Small intestine (tissue), 7 donors: ENCODE results near the gene DTNBP1. TPM values are rescaled to one million over a fixed set of nuclear protein-coding genes. Genes with fewer than 3 reads are reported as not detected.

Source experiments
- DNase-seq, 2 donors: peaks; one replicate each; pipeline versions ENCODE4 v3.0.0 to v3.0.0-alpha.2; 2013
- FAIRE-seq: peaks from 2 replicates; lab custom pipeline; 2012; peaks lifted over from hg19 to GRCh38; lab: Jason Lieb, UNC
- H3K27ac ChIP-seq, 3 donors: one replicate each; pipeline ENCODE4 v1.5.1; 2013; ENCODE audit warnings: low read length in 2 of 3, mild to moderate bottlenecking in 2 of 3, control low read depth in 1 of 3, inconsistent platforms in 1 of 3, low read depth in 1 of 3, moderate library complexity in 1 of 3
- H3K27me3 ChIP-seq, 3 donors: one replicate each; pipeline ENCODE4 v1.6.1; 2013; ENCODE audit warnings: low read length in 3 of 3, inconsistent platforms in 1 of 3; ENCODE audit not compliant: control insufficient read depth in 3 of 3, insufficient read depth in 3 of 3
- H3K36me3 ChIP-seq, 3 donors: one replicate each; pipeline ENCODE4 v1.6.1; 2013; ENCODE audit warnings: low read length in 3 of 3, inconsistent platforms in 1 of 3, low read depth in 1 of 3, mild to moderate bottlenecking in 1 of 3, moderate library complexity in 1 of 3; ENCODE audit not compliant: control insufficient read depth in 3 of 3, insufficient read depth in 2 of 3
- H3K4me1 ChIP-seq, 3 donors: one replicate each; pipeline ENCODE4 v1.6.1; 2013; ENCODE audit warnings: low read length in 2 of 3, inconsistent platforms in 1 of 3, low read depth in 1 of 3, mild to moderate bottlenecking in 1 of 3, moderate library complexity in 1 of 3; ENCODE audit not compliant: control insufficient read depth in 3 of 3, insufficient read depth in 2 of 3
- H3K4me3 ChIP-seq, 3 donors: one replicate each; pipeline ENCODE4 v1.5.1; 2013; ENCODE audit warnings: low read length in 3 of 3, control low read depth in 1 of 3, inconsistent platforms in 1 of 3, low read depth in 1 of 3, mild to moderate bottlenecking in 1 of 3, moderate library complexity in 1 of 3
- H3K9me3 ChIP-seq, 2 donors: one replicate each; pipeline ENCODE4 v1.6.1; 2013; ENCODE audit warnings: low read depth in 1 of 2, low read length in 1 of 2; ENCODE audit not compliant: control insufficient read depth in 2 of 2, insufficient read depth in 1 of 2
- WGBS, 3 donors: extraction: QIAGEN DNeasy Blood & Tissue Kit; methylation state at CpG; one replicate each; pipeline ENCODE4 v1.1.7; 2013; 5-methylcytosine and 5-hydroxymethylcytosine counted together
- polyA plus RNA-seq, 4 donors: library from polyadenylated mRNA; stranded (reverse) in 3 of 4; unstranded in 1 of 4; fragments of 200-250 nt in 3 of 4; fragments of 120-200 nt in 1 of 4; gene quantifications; one replicate each; pipeline versions ENCODE4 v1.2.1 to v1.2.3, GENCODE V29; 2013
- donor health status: healthy with polysubstance abuse.
- donor health status: control.
- donor health status: control.
- donor health status: Bipolar disorder and iron deficiency.
- donor health status: healthy.

Gene DTNBP1
- polyA plus RNA-seq, 4 donors, result 12.7 to 22.0 (median 18.7) TPM

GRCh38 chr6:15518057-15518456 lies 144.8 kb downstream of the DTNBP1 start:
- FAIRE-seq (no peak), DNase-seq (no peak)
- peaks cover 17 to 83% (median 22%) of the 10 kb centered on the region in 3 donors for H3K36me3 ChIP-seq
- 98% methylated on average over 9 of the region's 9 CpGs for WGBS, 3 donors
- no peaks in the 10 kb centered on the region for H3K27me3 ChIP-seq
- no peaks in the 10 kb centered on the region for H3K9me3 ChIP-seq
- no peaks in the 10 kb centered on the region for H3K4me1 ChIP-seq
- H3K27ac ChIP-seq, result no peak overlapping the region
- H3K4me3 ChIP-seq, result no peak overlapping the region

- FAIRE-seq, result no peak
Measured at GRCh38 chr6:15517600-15517999, 145.2 kb downstream of the DTNBP1 start.

GRCh38 chr6:15516923-15517560 lies 145.8 kb downstream of the DTNBP1 start:
- no peak for FAIRE-seq
- Histone ChIP-seq H3K36me3 (peaks cover 10 to 83% (median 19%) of the 10 kb centered on the region in 3 donors), H3K4me1 (no peaks in the 10 kb centered on the region), H3K4me3 (no peak overlapping the region), H3K27me3 (no peaks in the 10 kb centered on the region), H3K9me3 (no peaks in the 10 kb centered on the region), H3K27ac (no peak overlapping the region)
- 94 to 98% (median 95%) methylated on average over 27 to 29 of the region's 29 CpGs for WGBS, 3 donors
- no peak for DNase-seq

More at GRCh38 chr6:15517600-15517999, 145.2 kb downstream of the DTNBP1 start:
- peaks cover 12 to 83% (median 20%) of the 10 kb centered on the region in 3 donors for H3K36me3 ChIP-seq
- 95 to 97% (median 96%) methylated on average over 11 of the region's 11 CpGs for WGBS, 3 donors
- no peaks in the 10 kb centered on the region for H3K27me3 ChIP-seq
- no peak for DNase-seq
- H3K9me3 ChIP-seq, result no peaks in the 10 kb centered on the region
- no peak overlapping the region for H3K4me3 ChIP-seq
- H3K4me1 ChIP-seq, result no peaks in the 10 kb centered on the region
- H3K27ac ChIP-seq, result no peak overlapping the region

GRCh38 chr6:15516378-15516777 lies 146.4 kb downstream of the DTNBP1 start:
- Histone ChIP-seq H3K27ac (no peak overlapping the region), H3K4me1 (no peaks in the 10 kb centered on the region), H3K27me3 (no peaks in the 10 kb centered on the region), H3K4me3 (no peak overlapping the region), H3K9me3 (no peaks in the 10 kb centered on the region), H3K36me3 (peaks cover 10 to 87% (median 23%) of the 10 kb centered on the region in 3 donors)
- FAIRE-seq, result no peak
- DNase-seq, result no peak
- WGBS, 3 donors, result 96 to 100% (median 99%) methylated on average over 9 to 13 of the region's 13 CpGs

- Histone ChIP-seq H3K27me3 (no peaks in the 10 kb centered on the region), H3K27ac (no peak overlapping the region), H3K36me3 (peaks cover 10 to 92% (median 23%) of the 10 kb centered on the region in 3 donors), H3K9me3 (no peaks in the 10 kb centered on the region), H3K4me1 (no peaks in the 10 kb centered on the region), H3K4me3 (no peak overlapping the region)
- no peak for FAIRE-seq
- no peak for DNase-seq
- WGBS, 3 donors, result 84 to 89% (median 86%) methylated on average over 18 of the region's 18 CpGs
Measured at GRCh38 chr6:15515660-15516375, 147.0 kb downstream of the DTNBP1 start.

DNA sequence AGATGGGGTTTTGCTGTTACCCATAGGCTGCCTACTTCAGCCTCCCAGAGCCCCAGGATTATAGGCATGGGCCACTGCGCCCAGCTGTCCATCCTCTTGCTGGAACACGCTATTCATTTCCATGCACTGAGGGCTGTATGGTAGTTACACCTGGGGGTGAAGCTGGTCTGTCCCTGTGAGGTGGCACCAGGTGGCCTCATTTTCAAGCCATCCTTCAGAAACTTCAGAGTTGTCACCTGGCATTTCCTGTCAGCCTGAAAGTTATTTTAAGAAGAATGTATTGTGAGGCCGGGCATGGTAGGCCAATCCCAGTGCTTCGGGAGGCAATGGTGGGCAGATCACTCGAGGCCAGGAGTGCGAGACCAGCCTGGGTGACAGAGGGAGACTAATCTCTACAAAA lies 147.6 kb downstream of the DTNBP1 start:
- H3K27ac ChIP-seq, result no peak overlapping the region
- H3K36me3 ChIP-seq, result peaks cover 8 to 94% (median 20%) of the 10 kb centered on the region in 3 donors
- FAIRE-seq (no peak), DNase-seq (no peak)
- H3K4me1 ChIP-seq, result no peaks in the 10 kb centered on the region
- H3K4me3 ChIP-seq, result no peak overlapping the region
- H3K9me3 ChIP-seq, result no peaks in the 10 kb centered on the region
- 96 to 97% (median 97%) methylated on average over 6 of the region's 6 CpGs for WGBS, 3 donors
- H3K27me3 ChIP-seq, result no peaks in the 10 kb centered on the region

DNA sequence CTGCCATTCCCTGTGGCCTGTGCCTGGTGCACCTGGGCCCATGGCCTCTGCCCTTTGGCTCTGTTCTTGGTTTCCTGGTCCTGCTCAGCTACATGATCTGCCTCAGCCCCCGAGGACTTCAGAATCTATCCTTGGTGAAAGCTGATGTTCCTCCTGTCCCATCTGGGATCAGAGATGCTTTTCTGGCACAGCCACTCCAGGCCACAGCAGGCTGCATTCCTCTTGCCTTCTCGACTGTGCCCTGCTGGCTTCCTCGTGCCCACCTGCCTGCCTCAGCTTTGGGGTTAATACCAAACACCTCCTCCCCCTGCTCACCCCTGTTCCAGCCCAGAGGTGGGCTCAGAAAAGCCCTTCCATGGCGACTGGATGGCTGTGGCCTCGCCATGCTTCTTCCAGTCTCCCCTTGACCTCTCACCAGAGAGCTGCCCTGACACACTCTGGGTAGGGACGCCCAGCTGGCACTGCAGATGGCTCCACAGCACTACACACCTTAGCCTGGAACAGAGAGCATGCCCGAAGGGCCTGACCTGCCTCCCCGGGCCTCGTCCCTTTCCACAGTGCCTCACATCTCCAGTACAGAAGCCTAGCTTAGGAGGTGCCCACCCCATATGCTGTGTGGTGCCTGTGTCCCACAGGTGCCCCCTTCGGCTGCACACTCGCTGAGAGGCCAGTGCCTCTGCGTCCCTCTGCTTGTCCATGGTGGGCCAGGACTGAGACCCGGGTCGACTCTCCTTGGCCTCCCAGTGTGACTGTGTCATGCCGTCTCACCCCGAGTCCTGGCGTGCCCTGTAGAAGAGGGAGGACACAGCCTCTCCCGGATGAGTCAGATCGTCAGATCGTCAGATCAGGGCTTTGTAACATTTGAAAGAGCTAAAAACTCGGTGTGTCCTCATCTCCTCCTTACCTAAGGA lies 148.8 kb downstream of the DTNBP1 start:
- DNase-seq (no peak), FAIRE-seq (no peak)
- Histone ChIP-seq H3K27me3 (no peaks in the 10 kb centered on the region), H3K4me3 (no peak overlapping the region), H3K27ac (no peak overlapping the region), H3K4me1 (no peaks in the 10 kb centered on the region), H3K36me3 (peaks cover 8 to 94% (median 21%) of the 10 kb centered on the region in 3 donors), H3K9me3 (no peaks in the 10 kb centered on the region)
- 87 to 92% (median 91%) methylated on average over 21 of the region's 21 CpGs for WGBS, 3 donors

- no peaks in the 10 kb centered on the region for H3K27me3 ChIP-seq
- H3K4me3 ChIP-seq, result no peak overlapping the region
- H3K4me1 ChIP-seq, result no peaks in the 10 kb centered on the region
- H3K27ac ChIP-seq, result no peak overlapping the region
- DNase-seq (no peak), FAIRE-seq (no peak)
- H3K9me3 ChIP-seq, result no peaks in the 10 kb centered on the region
- peaks cover 7 to 91% (median 21%) of the 10 kb centered on the region in 3 donors for H3K36me3 ChIP-seq
- 93 to 96% (median 93%) methylated on average over 29 to 34 of the region's 34 CpGs for WGBS, 3 donors
Measured at GRCh38 chr6:15513131-15513771, 149.6 kb downstream of the DTNBP1 start.
